GM12891 (cell line): Measurements from ENCODE around the gene ZC3H18.

Source experiments
- POLR2A ChIP-seq: IDR thresholded peaks from 2 replicates; pipeline ENCODE4 v1.6.1; 2011; ENCODE audit warnings: low read depth, low read length, control low read depth
- POLR2AphosphoS5 ChIP-seq: IDR thresholded peaks from 2 replicates; pipeline ENCODE4 v1.6.1; 2011; ENCODE audit warnings: low read depth, low read length, control low read depth
- POU2F2 ChIP-seq: IDR thresholded peaks from 2 replicates; pipeline ENCODE4 v1.6.1; 2011; ENCODE audit warnings: low read depth, mild to moderate bottlenecking, control low read depth, low read length, moderate library complexity
- SPI1 ChIP-seq: IDR thresholded peaks from 2 replicates; pipeline ENCODE4 v1.6.1; 2011; ENCODE audit warnings: low read depth, low read length, control low read depth
- TAF1 ChIP-seq: IDR thresholded peaks from 2 replicates; pipeline ENCODE4 v1.6.1; 2011; ENCODE audit warnings: low read depth, low read length, control low read depth

GRCh38 chr16:88528902-88529318 lies 41.3 kb upstream of the ZC3H18 start:
- TF ChIP-seq TAF1 (no peak), POLR2A (no peak), POLR2AphosphoS5 (no peak), SPI1 (no peak), POU2F2 (no peak)
